ENCODE data around the gene GRIN2A.

DNA sequence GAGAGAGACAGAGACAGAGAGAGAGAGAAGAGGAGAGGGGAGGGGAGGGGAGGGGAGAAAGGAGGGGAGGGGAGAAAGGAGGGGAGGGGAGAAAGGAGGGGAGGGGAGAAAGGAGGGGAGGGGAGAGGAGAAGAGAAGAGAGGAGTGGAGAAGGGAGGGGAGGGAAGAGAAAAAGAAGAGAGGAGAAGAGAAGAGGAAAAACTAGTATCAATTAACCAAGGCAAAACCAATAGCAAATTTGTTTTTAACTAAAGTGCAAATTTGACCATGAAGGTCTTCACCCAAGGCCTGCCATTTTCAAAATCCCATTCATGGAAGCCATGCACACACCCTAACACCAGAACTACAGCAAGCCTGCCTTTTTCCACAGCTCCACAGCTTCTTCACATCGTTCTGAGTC lies 16.6 kb downstream of the GRIN2A start:
- TF ChIP-seq, protein P1, sequence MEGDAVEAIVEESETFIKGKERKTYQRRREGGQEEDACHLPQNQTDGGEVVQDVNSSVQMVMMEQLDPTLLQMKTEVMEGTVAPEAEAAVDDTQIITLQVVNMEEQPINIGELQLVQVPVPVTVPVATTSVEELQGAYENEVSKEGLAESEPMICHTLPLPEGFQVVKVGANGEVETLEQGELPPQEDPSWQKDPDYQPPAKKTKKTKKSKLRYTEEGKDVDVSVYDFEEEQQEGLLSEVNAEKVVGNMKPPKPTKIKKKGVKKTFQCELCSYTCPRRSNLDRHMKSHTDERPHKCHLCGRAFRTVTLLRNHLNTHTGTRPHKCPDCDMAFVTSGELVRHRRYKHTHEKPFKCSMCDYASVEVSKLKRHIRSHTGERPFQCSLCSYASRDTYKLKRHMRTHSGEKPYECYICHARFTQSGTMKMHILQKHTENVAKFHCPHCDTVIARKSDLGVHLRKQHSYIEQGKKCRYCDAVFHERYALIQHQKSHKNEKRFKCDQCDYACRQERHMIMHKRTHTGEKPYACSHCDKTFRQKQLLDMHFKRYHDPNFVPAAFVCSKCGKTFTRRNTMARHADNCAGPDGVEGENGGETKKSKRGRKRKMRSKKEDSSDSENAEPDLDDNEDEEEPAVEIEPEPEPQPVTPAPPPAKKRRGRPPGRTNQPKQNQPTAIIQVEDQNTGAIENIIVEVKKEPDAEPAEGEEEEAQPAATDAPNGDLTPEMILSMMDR (optimal IDR thresholded peaks at IDR 0.05 in 1 of 3, IDR thresholded peaks at IDR 0.05 in 1 of 3, conservative IDR thresholded peaks at IDR 0.05 in 1 of 3; ENCODE audit: extremely low read depth in 1 of 3, insufficient read depth in 2 of 3, low read length in 3 of 3): no peak
- TF ChIP-seq EZH2 (IDR thresholded peaks at IDR 0.05; ENCODE audit: low read length): no peak

Measured in keratinocyte (primary cell).